GM11168 (cell line): ENCODE data around the gene UNC5B.
"Not testable (repeated sequence)": the region's sequence is repeated elsewhere in the genome, so short reads cannot be mapped to it uniquely, and the experiment has no call there.

Source experiments
- in situ Hi-C: fragments of 300-500 bp; cut with MboI; formaldehyde crosslinking; loops from one replicate; pipeline ENCODE4 v1.12.0; 2022; ENCODE audit warnings: low sequenced_read_pairs; ENCODE audit not compliant: unreplicated experiment

Gene UNC5B

DNA sequence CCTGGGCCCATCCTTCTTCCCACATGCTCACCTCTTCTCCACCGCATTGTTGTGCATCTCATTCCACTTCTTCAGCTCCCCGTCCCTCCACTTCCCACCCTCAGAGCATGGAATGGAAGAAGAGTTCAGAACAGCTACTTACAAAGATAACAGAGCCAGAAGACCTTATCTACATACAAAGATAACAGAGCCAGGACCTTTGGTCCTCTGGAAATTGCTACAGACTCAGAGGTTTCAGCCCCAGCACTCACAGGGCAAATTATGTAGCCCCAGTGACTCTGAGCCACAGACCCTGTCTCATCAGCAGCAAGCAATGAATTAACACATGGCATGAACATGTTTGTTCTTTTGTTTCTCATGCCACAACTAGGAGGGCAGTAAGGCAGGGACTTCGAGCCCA, 78.0 kb downstream of the UNC5B start:
- in situ Hi-C loops: no loop called here

GRCh38 chr10:71290806-71291527, 78.6 kb downstream of the UNC5B start:
- in situ Hi-C loops: no loop called here

DNA sequence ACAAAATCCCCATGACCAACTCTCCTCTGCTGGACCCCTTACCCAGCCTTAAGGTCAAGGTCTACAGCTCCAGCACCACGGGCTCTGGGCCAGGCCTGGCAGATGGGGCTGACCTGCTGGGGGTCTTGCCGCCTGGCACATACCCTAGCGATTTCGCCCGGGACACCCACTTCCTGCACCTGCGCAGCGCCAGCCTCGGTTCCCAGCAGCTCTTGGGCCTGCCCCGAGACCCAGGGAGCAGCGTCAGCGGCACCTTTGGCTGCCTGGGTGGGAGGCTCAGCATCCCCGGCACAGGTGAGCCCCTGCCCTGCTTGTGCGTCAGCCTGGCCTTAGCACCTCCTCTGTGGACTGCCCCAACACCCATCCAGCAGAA, 79.1 kb downstream of the UNC5B start:
- in situ Hi-C loops: no loop called here

DNA sequence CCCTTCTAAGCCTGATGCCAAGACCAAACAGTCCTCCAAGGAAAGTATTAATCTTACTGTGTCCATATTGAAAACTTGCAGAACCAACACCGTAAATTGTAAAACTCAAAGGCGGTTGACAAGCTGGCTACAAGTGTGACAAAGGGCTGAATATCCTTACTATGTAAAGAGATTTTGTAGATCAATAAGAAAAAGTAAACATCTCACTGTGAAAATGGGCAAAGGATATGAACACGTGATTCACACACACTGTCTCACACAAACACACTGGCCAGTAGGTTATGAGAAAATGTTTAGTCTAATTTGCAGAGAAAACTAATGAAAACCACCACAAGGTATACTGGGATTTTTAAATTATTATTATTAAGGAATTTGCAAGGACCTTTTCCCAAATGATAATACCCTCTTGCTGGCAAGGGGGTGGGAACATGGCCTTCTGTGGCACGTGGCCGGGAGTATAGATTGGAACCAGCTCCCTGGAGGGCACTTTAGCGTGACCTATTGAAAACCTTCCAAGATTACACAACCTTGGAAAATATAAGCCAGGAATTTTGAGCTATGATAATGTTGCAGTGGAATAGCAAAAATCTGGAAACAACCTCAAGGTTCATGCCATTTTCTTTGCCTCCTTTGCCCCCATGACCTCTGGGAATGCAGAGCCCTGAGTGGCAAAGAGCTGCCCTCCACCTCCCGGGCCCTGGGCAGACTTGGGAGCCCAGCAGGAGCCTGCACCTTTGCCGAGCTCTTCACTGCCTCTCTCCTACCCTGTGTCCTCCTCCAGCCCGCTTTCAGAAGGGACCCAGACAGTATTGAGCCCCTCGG, 80.5 kb downstream of the UNC5B start:
- in situ Hi-C loops: no loop called here

DNA sequence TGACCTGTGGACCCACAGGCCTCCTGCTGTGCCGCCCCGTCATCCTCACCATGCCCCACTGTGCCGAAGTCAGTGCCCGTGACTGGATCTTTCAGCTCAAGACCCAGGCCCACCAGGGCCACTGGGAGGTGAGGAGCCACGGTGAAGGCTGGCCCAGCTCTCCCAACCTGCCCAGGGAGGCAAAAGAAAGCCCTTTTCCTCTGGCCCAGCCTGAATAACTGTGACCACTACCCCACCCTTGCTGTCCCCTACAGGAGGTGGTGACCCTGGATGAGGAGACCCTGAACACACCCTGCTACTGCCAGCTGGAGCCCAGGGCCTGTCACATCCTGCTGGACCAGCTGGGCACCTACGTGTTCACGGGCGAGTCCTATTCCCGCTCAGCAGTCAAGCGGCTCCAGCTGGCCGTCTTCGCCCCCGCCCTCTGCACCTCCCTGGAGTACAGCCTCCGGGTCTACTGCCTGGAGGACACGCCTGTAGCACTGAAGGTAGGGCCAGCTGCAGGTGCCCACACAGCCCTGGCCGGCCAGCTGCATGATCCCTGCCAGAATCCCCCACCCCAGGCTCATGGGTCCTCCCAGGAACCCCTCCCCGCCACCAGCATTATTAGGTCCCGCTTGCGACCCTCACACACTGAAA, 81.2 kb downstream of the UNC5B start:
- in situ Hi-C loops: no loop called here

GRCh38 chr10:71294091-71294561, 81.8 kb downstream of the UNC5B start:
- in situ Hi-C loops: no loop called here

- in situ Hi-C loops: no loop called here
These were observed 82.5 kb downstream of the UNC5B start for GRCh38 chr10:71294856-71295255.

DNA sequence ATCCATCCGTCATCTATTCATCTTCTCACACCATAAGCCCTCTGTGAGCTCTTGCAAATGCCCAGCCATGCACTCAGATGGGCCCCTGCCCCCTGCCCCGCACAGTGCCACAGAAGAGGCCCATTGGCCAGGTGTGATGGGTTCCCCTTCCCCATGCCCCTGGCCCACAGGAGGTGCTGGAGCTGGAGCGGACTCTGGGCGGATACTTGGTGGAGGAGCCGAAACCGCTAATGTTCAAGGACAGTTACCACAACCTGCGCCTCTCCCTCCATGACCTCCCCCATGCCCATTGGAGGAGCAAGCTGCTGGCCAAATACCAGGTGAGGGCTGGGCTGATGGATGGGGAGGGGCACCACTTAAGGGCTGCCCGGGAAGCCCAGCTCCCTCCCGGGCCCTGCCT, 83.3 kb downstream of the UNC5B start:
- in situ Hi-C loops: no loop called here

GRCh38 chr10:71296086-71296485, 83.7 kb downstream of the UNC5B start:
- in situ Hi-C loops: no loop called here

- in situ Hi-C loops: not testable (repeated sequence)
These were observed 84.4 kb downstream of the UNC5B start for GRCh38 chr10:71296811-71297210.

DNA sequence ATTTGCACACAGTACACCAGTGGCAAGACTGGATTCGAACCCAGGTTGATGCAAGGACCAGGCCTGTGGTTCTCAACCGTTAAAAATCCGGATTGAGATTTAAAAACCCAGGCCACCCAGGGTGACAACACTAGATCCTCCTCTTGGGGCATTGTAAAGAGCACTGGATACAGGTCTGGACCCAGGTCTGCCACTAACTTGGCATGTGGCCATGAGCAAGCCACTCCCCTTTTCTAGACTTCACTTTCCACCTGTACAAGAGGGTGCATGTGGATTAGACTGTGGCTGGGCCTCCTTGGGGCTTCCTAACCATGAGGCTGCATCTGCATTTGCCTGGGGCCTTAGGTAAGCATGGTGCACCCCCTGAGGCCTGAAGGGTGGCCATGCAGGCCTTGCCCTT, 85.0 kb downstream of the UNC5B start:
- in situ Hi-C loops: no loop called here

DNA sequence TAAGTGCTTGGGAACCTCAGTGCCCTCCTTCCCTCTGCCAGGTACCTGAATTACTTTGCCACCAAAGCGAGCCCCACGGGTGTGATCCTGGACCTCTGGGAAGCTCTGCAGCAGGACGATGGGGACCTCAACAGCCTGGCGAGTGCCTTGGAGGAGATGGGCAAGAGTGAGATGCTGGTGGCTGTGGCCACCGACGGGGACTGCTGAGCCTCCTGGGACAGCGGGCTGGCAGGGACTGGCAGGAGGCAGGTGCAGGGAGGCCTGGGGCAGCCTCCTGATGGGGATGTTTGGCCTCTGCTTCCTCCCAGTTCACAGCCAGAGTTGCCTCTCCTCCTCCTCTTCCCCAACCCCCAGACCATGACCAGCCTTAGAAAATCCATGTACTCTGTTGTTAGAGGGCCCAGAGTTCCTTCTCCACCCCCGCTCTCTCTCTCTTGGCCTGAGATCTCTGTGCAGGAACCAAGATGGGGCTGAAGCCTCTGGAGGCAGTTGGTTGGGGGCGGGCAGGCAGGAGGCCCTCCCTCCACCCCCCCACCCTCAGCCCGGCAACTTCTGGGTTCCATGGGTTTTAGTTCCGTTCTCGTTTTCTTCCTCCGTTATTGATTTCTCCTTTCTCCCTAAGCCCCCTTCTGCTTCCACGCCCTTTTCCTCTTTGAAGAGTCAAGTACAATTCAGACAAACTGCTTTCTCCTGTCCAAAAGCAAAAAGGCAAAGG, 86.9 kb downstream of the UNC5B start:
- in situ Hi-C loops: no loop called here

- in situ Hi-C loops: no loop called here
These were observed 88.4 kb downstream of the UNC5B start for GRCh38 chr10:71300555-71301370.

- in situ Hi-C loops: no loop called here
These were observed 89.1 kb downstream of the UNC5B start for GRCh38 chr10:71301371-71301916.

DNA sequence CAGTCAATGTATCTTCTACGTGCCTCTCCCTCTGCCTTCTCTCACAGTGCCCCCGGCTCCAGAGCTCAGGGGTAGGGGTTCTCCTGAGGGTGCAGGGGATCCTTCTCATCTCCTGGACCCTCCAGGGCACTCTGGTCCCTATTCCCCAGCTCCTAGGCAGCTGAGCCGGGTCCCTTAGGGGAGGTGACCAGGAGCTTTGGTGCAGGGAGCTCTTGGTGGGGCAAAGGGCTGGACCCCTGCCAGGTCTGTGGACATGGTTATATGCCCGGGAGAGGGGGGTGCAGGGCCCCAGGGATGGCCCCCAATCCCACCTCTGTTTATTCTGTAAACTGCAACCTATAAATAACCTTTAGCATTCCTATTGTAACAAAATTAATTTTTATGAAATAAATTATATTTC, 90.1 kb downstream of the UNC5B start:
- in situ Hi-C loops: no loop called here

GRCh38 chr10:71302874-71303568, 90.7 kb downstream of the UNC5B start:
- in situ Hi-C loops: no loop called here

- in situ Hi-C loops: no loop called here
These were observed 91.2 kb downstream of the UNC5B start for GRCh38 chr10:71303569-71303907.

DNA sequence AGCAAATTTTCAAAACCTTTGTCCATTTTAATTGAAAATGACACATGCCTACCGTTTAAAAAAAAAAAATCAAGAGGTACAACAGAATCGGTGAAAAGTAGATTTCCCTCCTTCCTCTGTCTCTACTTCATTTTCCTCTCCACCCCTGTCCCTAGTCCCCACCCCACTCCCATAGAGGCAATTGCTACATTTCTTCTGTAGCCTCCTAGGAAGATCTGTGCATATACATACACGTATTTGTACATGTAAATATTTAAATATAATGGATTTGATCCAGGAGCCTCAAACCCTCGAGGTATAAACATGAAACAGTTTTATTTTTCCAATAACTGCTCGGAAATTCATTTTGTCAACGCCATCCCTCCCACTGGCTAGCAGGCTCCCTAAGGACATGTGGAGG, 92.5 kb downstream of the UNC5B start:
- in situ Hi-C loops: loop anchor here (5.0 kb wide), 1 partner anchor 262 kb away; no protein-coding TSS in a partner anchor

DNA sequence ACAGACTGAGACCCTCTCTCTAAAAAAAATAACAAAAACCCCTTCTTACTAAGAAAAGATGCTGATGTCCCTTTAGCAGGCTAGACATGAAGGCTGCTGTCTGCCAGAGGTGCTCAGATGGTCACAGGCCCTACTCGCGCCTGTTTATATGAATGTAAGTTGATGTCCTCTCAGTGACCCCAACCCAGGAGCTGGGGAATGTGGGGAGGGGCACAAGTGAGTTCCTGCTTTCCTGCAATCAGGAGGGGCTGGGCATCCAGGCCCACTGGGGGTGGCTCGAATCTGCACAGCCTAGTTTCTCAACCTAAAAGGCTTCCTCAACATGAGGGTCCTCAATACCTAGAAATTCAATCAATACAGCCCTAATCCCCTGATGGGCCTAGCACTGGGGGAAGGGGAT, 94.6 kb downstream of the UNC5B start:
- in situ Hi-C loops: loop anchor here (5.0 kb wide), 1 partner anchor 260 kb away; no protein-coding TSS in a partner anchor
